Measurements from ENCODE around the gene EHD4.

GRCh38 chr15:42001236-42001635, 28.9 kb upstream of the EHD4 start:
- TF ChIP-seq CTCF (conservative IDR thresholded peaks at IDR 0.05 in 1 of 2, IDR thresholded peaks at IDR 0.05 in 1 of 2; ENCODE audit: low read depth in 1 of 2, low read length in 2 of 2), result no peak
- TF ChIP-seq EZH2 (IDR thresholded peaks at IDR 0.05; ENCODE audit: low read length, missing control alignments), result no peak

Data from fibroblast of lung (primary cell).